HG03432 (cell line): ENCODE measurements around the gene CTCFL.
"Not testable (repeated sequence)": the region's sequence is repeated elsewhere in the genome, so short reads cannot be mapped to it uniquely, and the experiment has no call there.

ENCODE experiments used
- ATAC-seq: cut with Tn5 transposase; IDR thresholded peaks from one replicate; pipeline ENCODE4 v1.9.1; 2021; ENCODE audit warnings: mild to moderate bottlenecking, moderate library complexity; ENCODE audit not compliant: unreplicated experiment

CTCFL gene

GRCh38 chr20:57536771-57537724, 12.1 kb upstream of the CTCFL start:
- ATAC-seq = no peak

DNA sequence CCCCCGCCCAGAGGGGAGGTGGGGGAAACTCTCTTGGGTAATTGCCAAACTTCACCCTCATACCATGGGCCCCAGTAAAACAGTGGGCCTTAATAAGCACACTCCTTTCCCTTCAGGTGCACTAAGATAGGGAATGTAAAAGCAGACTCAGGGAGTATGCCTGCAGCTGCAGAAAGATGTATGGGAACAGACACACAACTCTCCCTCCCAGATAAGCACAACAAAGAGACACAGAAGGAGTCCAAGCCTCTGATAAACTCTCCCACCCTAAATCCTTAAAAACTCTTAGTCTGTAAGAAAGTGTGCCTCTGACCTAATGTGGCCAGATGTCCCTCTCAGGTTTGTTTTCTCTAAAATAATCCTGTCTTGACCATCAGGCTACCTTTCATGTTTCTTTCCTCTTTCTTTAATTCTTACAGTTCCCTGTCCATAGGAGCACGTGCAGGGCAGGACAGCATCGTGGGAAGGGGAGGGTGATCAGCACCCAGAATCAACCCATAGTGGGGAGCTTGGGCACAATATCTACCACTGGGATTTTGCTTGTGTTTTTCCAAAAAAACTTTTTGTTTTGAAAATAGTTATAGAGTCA, 11.3 kb upstream of the CTCFL start:
- ATAC-seq = no peak

GRCh38 chr20:57535297-57535696, 10.4 kb upstream of the CTCFL start:
- ATAC-seq = no peak

GRCh38 chr20:57532104-57532503, 7.2 kb upstream of the CTCFL start:
- no peak for ATAC-seq

- no peak for ATAC-seq
Measured at GRCh38 chr20:57530327-57530981, 5.5 kb upstream of the CTCFL start.

DNA sequence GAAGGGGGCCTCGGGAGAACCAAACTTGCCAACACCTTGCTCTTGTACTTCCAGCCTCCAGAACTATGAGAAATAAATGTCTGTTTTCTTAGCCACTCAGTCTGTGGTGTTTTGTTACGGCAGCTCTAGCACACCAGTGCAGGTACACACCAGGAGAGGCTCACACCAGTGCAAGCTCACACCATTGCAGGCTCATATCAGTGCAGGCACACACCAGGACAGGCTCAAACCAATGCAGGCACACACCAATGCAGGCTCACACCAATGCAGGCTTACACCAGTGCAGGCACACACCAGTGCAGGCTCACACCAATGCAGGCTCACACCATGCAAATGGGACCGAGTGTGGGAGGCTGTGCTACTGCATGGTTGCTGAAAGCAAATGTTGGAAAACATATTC, 4.9 kb upstream of the CTCFL start:
- no peak for ATAC-seq

DNA sequence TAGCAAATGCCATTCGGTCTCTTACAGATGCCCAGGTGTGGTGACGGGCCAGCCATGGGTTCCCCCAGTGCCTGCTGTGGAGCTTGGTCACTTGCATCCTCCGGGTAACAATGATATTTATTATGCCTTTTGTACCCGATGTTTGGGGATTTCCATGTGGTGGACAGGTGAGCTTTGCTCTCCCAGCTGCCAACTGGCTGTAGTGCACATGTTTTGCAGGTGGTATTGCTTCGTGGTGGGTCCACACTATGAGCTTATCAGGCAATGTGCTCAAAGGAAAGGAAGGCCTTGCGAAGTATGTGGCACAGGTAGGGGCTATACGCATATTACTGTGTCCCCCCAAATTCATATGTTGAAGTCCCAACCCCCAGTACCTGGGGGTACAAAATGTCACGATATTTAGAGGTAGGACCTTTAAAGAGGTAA, 4.2 kb upstream of the CTCFL start:
- no peak for ATAC-seq

GRCh38 chr20:57528148-57528547, 3.2 kb upstream of the CTCFL start:
- no peak for ATAC-seq

- ATAC-seq = no peak
Measured at GRCh38 chr20:57527728-57528127, 2.8 kb upstream of the CTCFL start.

- no peak for ATAC-seq
Measured at GRCh38 chr20:57526885-57527460, 2.0 kb upstream of the CTCFL start.

DNA sequence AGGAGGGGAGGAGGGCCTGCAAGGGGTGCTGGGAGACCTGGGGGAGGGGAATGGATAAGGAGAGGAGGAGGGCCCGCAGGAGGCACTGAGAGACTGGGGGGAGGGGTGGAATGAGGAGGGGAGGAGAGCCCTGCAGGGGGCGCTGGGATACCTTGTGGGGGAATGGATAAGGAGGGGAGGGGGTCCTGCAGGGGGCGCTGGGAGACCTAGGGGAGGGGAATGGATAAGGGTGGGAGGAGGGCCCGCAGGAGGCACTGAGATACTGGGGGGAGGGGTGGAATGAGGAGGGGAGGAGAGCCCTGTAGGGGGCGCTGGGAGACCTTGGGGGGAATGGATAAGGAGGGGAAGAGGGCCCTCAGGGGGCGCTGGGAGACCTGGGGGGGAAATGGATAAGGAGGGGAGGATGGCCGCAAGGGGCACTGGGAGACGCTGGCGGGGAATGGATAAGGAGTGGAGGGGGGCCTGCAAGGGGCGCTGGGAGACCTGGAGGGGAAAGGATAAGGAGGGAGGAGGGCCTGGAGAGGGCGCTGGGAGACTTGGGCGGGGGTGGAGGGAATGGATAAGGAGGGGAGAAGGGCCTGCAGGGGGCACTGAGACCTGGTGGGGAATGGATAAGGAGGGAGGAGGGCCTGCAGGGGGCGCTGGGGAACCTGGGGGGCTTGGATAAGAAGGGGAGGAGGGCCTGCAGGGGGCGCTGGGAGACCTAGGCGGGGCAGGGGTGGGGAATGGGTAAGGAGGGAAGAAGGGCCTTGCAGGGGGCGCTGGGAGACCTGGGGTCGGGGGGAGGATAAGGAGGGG, 1.3 kb upstream of the CTCFL start:
- ATAC-seq = no peak

DNA sequence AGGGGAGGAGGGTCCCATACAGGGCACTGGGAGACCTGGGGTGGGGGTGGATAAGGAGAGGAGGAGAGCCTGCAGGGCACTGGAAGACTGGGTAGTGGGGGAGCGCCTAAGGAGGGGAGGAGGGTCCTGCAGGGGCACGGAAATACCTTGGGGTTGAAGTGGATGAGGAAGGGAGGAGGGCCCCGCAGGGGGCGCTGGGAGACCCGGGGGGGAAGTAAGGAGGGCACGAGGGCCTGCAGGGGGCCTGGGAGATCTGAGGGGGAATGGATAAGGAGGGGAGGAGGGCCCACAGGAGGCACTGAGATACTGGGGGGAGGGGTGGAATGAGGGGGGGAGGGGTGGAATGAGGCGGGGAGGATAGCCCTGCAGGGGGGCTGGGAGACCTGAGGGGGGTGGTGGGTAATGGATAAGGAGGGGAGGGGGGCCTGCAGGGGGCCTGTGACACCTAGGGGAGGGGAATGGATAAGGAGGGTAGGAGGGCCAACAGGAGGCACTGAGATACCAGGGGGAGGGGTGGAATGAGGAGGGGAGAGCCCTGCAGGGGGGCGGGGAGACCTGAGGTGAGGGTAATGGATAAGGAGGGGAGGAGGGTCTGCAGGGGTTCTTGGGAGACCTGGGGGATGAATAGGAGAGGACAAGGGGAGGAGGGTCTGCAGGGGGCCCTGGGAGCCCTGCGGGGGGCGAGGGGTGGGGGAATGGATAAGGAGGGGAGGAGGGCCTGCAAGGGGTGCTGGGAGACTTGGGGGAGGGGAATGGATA, 567 bp upstream of the CTCFL start:
- no peak for ATAC-seq

DNA sequence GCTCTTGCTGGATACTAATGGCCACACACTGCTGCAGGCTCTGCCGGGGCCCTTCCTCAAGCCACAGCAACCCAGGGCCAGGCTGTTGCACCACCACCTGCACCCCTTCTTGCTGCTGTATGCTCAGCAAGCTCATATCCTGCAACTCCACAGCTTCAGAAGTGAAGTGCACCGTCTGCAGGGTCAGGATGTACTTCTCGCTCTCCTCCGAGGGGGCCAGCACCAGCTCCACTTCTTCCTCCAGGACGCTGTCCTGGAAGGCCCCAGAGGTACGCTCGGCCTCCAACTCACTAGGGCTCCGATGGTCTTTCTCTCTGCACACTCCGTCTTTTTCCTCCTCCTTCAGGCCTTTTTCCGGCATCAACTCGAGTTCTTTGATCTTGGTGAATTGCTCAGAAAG, 1.2 kb downstream of the CTCFL start:
- ATAC-seq = no peak

- ATAC-seq = peak; percentile 49
Measured at GRCh38 chr20:57522380-57523140, 2.4 kb downstream of the CTCFL start.

- no peak for ATAC-seq
Measured at GRCh38 chr20:57517904-57518303, 7.0 kb downstream of the CTCFL start.

DNA sequence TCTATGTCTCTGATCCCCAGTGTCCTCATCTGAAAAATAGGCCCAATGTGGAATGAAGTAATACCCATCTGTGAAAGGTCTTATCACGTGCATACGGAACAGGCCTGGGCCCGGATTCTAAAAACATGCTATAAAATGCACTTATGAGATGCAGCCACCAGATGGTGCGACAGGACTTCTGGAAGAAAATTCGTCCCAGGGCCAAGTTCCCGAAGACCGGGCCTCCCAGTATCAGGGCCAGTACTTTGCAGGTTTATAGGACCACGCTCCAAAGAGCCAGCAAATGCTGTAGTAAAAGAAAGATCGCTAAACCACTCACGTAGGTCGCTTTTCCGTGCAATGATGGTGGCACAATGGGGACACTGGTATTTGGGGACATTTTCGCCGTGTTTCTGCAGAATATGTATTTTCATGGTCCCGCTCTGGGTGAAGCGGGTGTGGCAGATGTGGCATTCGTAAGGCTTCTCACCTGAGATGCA, 10.6 kb downstream of the CTCFL start:
- no peak for ATAC-seq

- ATAC-seq = no peak
Measured at GRCh38 chr20:57513199-57513598, 11.7 kb downstream of the CTCFL start.

DNA sequence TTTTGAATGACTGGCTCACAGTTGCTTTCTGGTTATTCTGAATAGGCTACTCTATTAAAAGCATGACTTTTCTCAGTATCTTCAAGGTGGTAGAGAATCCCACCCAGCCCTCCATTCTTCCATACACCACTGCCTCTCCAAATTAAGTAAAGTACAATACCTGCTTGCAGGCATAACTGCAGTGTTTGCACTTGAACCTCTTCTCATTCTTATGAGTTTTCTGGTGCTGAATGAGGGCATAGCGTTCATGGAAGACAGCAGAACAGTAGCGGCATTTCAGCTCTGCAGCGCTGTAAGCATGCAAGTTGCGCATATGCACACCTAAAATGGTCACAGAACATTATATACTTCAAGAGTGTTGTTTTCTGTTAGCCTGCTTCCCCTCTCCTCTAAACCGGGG, 12.5 kb downstream of the CTCFL start:
- no peak for ATAC-seq

- ATAC-seq = not testable (repeated sequence)
Measured at GRCh38 chr20:57511709-57512108, 13.2 kb downstream of the CTCFL start.
